HEK293 (cell line): Measurements from ENCODE around the gene ZNF764.

Experiments
- GLIS2 ChIP-seq: fragments of 450-650 bp; formaldehyde crosslinking; IDR thresholded peaks from 2 replicates; pipeline ENCODE4 v1.5.1; 2016; ENCODE audit warnings: missing biosample characterization, missing genetic modification characterization
- KLF8 ChIP-seq: fragments of 450-650 bp; formaldehyde crosslinking; IDR thresholded peaks from 2 replicates; pipeline ENCODE4 v1.5.1; 2016; ENCODE audit warnings: missing biosample characterization, missing genetic modification characterization
- ZBTB44 ChIP-seq: fragments of 450-650 bp; IDR thresholded peaks from 2 replicates; pipeline ENCODE4 v1.5.1; 2018; ENCODE audit warnings: missing biosample characterization, mild to moderate bottlenecking, missing genetic modification characterization
- ZNF132 ChIP-seq: fragments of 450-650 bp; formaldehyde crosslinking; IDR thresholded peaks from 2 replicates; pipeline ENCODE4 v1.5.1; 2017; ENCODE audit warnings: missing biosample characterization, missing genetic modification characterization, borderline replicate concordance
- ZNF184 ChIP-seq: fragments of 450-650 bp; IDR thresholded peaks from 2 replicates; pipeline ENCODE4 v1.5.1; 2018; ENCODE audit warnings: missing biosample characterization, mild to moderate bottlenecking, missing genetic modification characterization
- ZNF274 ChIP-seq, 2 experiments: fragments of 200-500 bp in 1 of 2; fragments of 450-650 bp in 1 of 2; sonication (Bioruptor generic) in 1 of 2; formaldehyde crosslinking in 1 of 2; IDR thresholded peaks; 2 replicates each; pipeline versions ENCODE4 v1.5.1 to v1.6.1; 2014 to 2016; ENCODE audit warnings: borderline replicate concordance in 1 of 2, inconsistent platforms in 1 of 2, low read length in 1 of 2, missing biosample characterization in 1 of 2, missing genetic modification characterization in 1 of 2
- ZNF76 ChIP-seq: fragments of 450-650 bp; formaldehyde crosslinking; IDR thresholded peaks from 2 replicates; pipeline ENCODE4; 2016; ENCODE audit warnings: low read depth, missing biosample characterization, missing genetic modification characterization, borderline replicate concordance
- ZSCAN30 ChIP-seq: fragments of 450-650 bp; IDR thresholded peaks from 2 replicates; pipeline ENCODE4 v1.5.1; 2018; ENCODE audit warnings: missing biosample characterization, mild to moderate bottlenecking, missing genetic modification characterization, moderate library complexity

DNA sequence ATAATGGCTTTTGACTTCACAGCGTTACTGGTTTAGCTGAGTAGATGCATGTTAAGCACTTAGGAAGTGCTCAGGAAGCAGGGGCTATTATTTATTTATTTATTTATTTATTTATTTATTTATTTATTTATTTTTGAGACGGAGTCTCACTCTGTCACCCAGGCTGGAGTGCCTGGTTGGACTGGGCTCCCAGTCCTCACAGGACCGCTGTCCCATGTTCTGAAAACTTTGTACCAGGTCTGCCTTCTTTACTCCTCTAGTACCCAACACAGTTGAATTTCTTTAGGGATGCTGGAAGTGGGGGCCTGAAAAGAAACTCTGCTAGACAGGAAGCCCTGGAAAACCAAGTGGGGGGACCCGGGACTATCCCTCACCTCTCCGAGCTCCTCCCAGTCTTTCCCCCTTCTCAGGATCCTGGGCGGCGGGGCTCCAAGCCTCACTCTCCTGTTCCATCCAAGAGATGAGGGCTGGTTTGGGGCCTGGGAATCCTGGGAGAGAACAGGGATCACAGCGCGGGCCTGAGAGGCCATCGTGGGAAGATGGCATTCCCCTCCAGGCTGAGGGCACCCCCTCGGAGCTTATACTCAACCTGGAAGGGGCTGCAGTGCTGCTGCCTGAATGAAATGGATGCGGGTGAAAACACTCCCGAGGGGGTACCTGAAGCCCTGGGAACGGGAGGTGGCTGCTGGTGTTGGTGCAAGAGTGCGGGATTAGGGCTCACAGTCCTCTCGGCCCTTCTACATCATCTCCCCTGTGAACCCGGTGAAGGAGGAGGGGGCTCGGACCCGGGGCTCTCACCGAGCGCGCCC, 12.7 kb upstream of the ZNF764 start:
- TF ChIP-seq ZBTB44 (tag by site-specific recombination) (no peak), ZSCAN30 (tag by site-specific recombination) (no peak), ZNF184 (tag by site-specific recombination) (no peak), ZNF132 (tag by site-specific recombination) (no peak), KLF8 (tag by site-specific recombination) (no peak), GLIS2 (tag by site-specific recombination) (peak; percentile 83; the same call in 1 of the 2 replicates), ZNF274 (IDR thresholded peaks at IDR 0.05; ENCODE audit: low read length) (no peak), ZNF274 (tag by site-specific recombination; IDR thresholded peaks at IDR 0.05; ENCODE audit: borderline replicate concordance) (no peak), ZNF76 (tag by site-specific recombination) (peak; percentile 73)
